Transverse colon (tissue), 4 donors: ENCODE data around the gene ANKLE1. TPM values are rescaled to one million over a fixed set of nuclear protein-coding genes. Genes with fewer than 3 reads are reported as not detected.
A peak's percentile ranks its signal among the peaks of the same experiment; 100 is the strongest.

Experiments used
- DNase-seq: peaks from one replicate; pipeline ENCODE4 v3.0.0-alpha.2; 2019
- H3K27ac ChIP-seq, 4 donors: fragments of 200-600 bp; sonication (generic); 2 replicates each; pipeline ENCODE4 v1.5.1; 2016 to 2018; ENCODE audit warnings: inconsistent platforms in 4 of 4
- H3K27me3 ChIP-seq: fragments of 200-600 bp; sonication (generic); 2 replicates; pipeline ENCODE4 v1.5.1; 2017; ENCODE audit warnings: inconsistent platforms
- H3K36me3 ChIP-seq, 4 donors: fragments of 200-600 bp; sonication (generic); 2 replicates each; pipeline ENCODE4 v1.5.1; 2017 to 2019; ENCODE audit warnings: inconsistent platforms in 4 of 4
- H3K4me1 ChIP-seq, 4 donors: fragments of 200-600 bp; sonication (generic); 2 replicates each; pipeline ENCODE4 v1.5.1; 2017 to 2020; ENCODE audit warnings: inconsistent platforms in 4 of 4
- H3K4me3 ChIP-seq, 4 donors: fragments of 200-600 bp; sonication (generic); 1 replicate in 1 of 4; 2 replicates in 3 of 4; pipeline versions ENCODE4 v1.5.1 to v1.6.1; 2017 to 2019; ENCODE audit warnings: inconsistent platforms in 4 of 4
- H3K9me3 ChIP-seq, 2 donors: fragments of 200-600 bp; sonication (generic); 2 replicates each; pipeline ENCODE4 v1.5.1; 2017 to 2019; ENCODE audit warnings: inconsistent platforms in 2 of 2
- EP300 ChIP-seq: sonication (generic); formaldehyde crosslinking; IDR thresholded peaks from one replicate; pipeline ENCODE4 v1.6.1; 2017; ENCODE audit warnings: antibody characterized with exemption, low read depth
- POLR2A ChIP-seq: fragments of 450-650 bp; IDR thresholded peaks from one replicate; pipeline ENCODE4 v1.6.1; 2016; ENCODE audit warnings: antibody characterized with exemption, mild to moderate bottlenecking, moderate library complexity
- POLR2AphosphoS5 ChIP-seq, 3 donors: sonication (generic); formaldehyde crosslinking; IDR thresholded peaks; one replicate each; pipeline ENCODE4 v1.6.1; 2016; ENCODE audit warnings: antibody characterized with exemption in 3 of 3
- WGBS, 2 donors: methylation state at CpG; one replicate each; pipeline ENCODE4 v1.1.5; 2018; ENCODE audit warnings: low coverage in 1 of 2; 5-methylcytosine and 5-hydroxymethylcytosine counted together
- in situ Hi-C, 4 donors: fragments of 200-750 bp; cut with MboI; loops; one replicate each; pipeline versions ENCODE4 v1.15.0 to v1.15.1; 2017; ENCODE audit warnings: low sequenced_read_pairs in 3 of 4, low pct_ligation_motif_present in 1 of 4, low pct_unique_long_range_greater_than_20kb in 1 of 4
- intact Hi-C: fragments of 100-400 bp; cut with DNase I; formaldehyde crosslinking; loops from one replicate; pipeline ENCODE4 v1.15.1; 2023; ENCODE audit warnings: low total_unique reads
- total RNA-seq, 4 donors: library from RNA; depleted of rRNA; stranded (reverse); fragments of >200 nt; gene quantifications; one replicate each; pipeline ENCODE4 v1.1.0, GENCODE V29; 2016
- TF ChIP-seq, protein P1 (sequence below), 5 experiments: fragments of 200-600 bp in 3 of 5; fragments of 450-650 bp in 2 of 5; sonication (generic) in 3 of 5; IDR thresholded peaks; 1 replicate in 2 of 5; 2 replicates in 3 of 5; pipeline ENCODE4 v1.5.1; 2016 to 2017; ENCODE audit warnings: antibody characterized with exemption in 5 of 5, inconsistent platforms in 3 of 5, mild to moderate bottlenecking in 2 of 5, moderate library complexity in 1 of 5

ANKLE1 gene
- total RNA-seq, 4 donors from 2014 or later = 0.20 to 0.48 TPM; not detected in 2

DNA sequence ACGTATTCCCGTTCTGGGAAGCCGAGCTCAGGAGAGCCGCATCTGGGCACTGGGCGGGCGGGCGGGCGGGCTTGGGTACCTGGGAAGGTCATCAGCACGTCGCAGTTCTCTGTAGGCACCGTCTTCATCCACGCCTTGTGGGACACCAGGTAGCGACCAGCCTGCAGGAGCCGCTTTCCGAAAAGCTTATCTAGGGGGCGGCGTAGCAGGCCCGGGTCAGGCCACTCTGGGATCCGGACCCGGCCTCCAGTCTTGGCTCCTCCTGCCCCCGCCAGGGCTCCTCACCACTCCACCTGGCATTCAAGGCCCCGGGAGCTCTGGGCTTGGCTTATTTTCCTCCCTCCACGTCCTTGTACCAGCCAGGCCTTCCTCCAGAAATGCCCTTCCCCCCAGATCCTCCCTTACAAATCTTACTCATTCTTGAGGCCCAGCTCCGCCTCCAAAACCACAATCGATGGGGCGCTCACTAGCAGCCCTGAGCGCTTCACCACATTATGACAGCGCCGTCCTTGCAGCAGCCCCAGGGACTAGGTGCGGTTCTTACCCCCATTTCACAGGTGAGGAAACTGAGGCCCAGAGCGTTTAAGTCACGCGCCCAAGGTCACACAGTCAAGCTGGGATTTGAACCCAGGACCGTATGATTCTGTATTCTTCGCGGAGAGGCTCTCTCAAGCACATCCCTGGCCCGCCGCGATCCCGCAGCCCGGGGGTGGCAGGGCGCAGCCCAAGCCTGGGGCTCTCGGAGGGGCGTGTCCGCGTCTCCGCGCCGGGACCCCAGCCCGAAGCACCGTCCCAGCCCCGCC, 52.1 kb downstream of the ANKLE1 start:
- in situ Hi-C loops = no loop called here
- TF ChIP-seq POLR2AphosphoS5 (IDR thresholded peaks at IDR 0.05) = peak in 1 of 3 donors; percentile 9
- no peak for TF ChIP-seq POLR2A
- TF ChIP-seq, protein P1, sequence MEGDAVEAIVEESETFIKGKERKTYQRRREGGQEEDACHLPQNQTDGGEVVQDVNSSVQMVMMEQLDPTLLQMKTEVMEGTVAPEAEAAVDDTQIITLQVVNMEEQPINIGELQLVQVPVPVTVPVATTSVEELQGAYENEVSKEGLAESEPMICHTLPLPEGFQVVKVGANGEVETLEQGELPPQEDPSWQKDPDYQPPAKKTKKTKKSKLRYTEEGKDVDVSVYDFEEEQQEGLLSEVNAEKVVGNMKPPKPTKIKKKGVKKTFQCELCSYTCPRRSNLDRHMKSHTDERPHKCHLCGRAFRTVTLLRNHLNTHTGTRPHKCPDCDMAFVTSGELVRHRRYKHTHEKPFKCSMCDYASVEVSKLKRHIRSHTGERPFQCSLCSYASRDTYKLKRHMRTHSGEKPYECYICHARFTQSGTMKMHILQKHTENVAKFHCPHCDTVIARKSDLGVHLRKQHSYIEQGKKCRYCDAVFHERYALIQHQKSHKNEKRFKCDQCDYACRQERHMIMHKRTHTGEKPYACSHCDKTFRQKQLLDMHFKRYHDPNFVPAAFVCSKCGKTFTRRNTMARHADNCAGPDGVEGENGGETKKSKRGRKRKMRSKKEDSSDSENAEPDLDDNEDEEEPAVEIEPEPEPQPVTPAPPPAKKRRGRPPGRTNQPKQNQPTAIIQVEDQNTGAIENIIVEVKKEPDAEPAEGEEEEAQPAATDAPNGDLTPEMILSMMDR (IDR thresholded peaks at IDR 0.05) = no peak
- no peak for TF ChIP-seq EP300
- no peaks in the 10 kb centered on the region for H3K9me3 ChIP-seq
- H3K27ac ChIP-seq = peak overlapping the region; percentile 72 to 99 (median 80)
- intact Hi-C loops = no loop called here
- WGBS, 2 donors = 47% methylated on average over 48 of the region's 52 CpGs; no CpG with 5 or more reads in 1 of the 2 donors
- DNase-seq = peak; percentile 53
- peak overlapping the region; percentile 46 to 69 (median 62) for H3K4me3 ChIP-seq
- no peaks in the 10 kb centered on the region for H3K36me3 ChIP-seq
- H3K27me3 ChIP-seq = peaks cover 20% of the 10 kb centered on the region
- peaks cover 24 to 45% (median 33%) of the 10 kb centered on the region in 4 donors for H3K4me1 ChIP-seq

DNA sequence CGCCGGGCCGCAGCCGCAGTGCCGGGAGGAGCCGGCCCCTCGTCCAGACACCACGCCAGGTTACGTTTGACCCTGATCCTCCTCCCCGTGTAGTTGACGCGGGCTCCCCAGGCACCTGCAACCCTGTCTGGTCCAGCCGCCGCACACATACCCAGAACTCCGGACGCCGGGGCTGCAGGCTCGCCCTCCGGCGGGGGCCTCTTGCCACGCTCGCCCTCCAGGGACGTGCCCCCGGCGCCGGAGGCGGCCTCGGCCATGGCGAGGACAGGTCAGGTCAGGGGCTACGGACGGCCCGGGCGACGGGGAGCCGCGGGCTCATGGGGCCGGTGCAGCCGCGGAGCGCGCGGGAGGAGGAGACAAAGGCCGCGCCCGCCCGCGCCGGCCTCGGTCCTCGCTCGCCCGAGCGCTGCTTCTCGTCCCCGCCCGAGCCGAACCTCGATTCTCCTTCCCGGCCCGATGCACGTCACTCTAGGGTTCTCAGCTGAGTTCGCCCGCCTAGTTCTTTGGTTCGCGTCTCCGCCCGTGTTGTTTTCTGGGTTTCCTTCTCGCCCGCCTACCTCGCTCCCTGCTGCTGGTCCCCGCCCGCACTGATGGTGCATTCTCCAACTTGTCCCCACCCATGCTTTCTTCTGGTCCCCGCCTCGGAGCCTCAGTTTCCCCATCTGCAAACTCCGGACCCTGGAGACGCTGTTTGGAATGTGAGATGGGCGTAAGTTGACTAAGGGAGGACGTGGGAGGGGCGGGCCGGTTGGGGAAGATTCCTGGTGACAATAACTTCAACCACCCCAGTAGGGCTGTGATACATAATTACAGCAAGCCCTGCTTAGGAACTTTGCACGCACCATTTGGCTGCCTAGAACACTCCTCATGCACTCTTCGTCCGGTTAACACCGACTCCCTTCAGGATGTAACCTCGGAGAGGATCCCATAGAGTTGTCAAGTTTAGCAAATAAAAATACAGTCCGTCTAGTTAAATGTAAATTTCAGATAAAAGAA, 53.0 kb downstream of the ANKLE1 start, which contains the start of gene ANO8:
Gene ANO8, minus strand, starts transcription at position 442 of the 996 bp plus-strand sequence. Its CDS starts 185 bp downstream, at position 257.
- H3K4me3 ChIP-seq = peak within 1 kb of the TSS; percentile 46 to 69 (median 62)
- intact Hi-C loops (no loop called here), in situ Hi-C loops (no loop called here)
- H3K9me3 ChIP-seq = no peaks in the 10 kb centered on the region
- DNase-seq = peak; percentile 96
- H3K36me3 ChIP-seq = no peaks in the 10 kb centered on the region
- no peak for TF ChIP-seq EP300
- TF ChIP-seq POLR2AphosphoS5 (IDR thresholded peaks at IDR 0.05) = peak; percentile 37 to 69 (median 68)
- peaks cover 11% of the 10 kb centered on the region for H3K27me3 ChIP-seq
- H3K27ac ChIP-seq = peak within 1 kb of the TSS; percentile 80 to 99 (median 88)
- 2 to 27% methylated on average over 3 to 79 of the region's 86 CpGs for WGBS, 2 donors
- H3K4me1 ChIP-seq = peaks cover 16 to 37% (median 26%) of the 10 kb centered on the region in 4 donors

DNA sequence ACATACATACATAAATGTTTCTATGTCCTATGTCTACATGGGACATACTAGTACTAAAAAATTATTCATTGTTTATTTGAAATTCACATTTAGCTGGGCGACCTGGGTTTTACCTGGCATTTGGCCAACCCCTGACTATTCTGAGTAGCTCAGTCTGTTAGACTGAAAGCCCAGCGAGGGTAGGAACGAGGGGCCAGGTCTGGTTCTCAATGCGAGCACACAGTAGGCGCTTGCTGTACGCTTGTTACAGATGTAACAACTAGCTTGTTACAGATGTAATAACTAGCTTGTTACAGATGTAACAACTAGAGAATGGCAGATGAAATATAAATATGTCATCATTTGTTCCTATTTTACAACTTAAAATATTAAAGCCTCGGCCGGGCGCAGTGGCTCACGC, 53.9 kb downstream of the ANKLE1 start:
- WGBS, 2 donors = 46 to 60% methylated on average over 6 to 10 of the region's 10 CpGs
- TF ChIP-seq POLR2A = no peak
- TF ChIP-seq EP300 = no peak
- TF ChIP-seq POLR2AphosphoS5 (IDR thresholded peaks at IDR 0.05) = no peak
- TF ChIP-seq, protein P1 (IDR thresholded peaks at IDR 0.05) = no peak
- H3K36me3 ChIP-seq = no peaks in the 10 kb centered on the region
- DNase-seq = no peak
- intact Hi-C loops = no loop called here
- peak overlapping the region; percentile 80 to 99 (median 88) for H3K27ac ChIP-seq
- in situ Hi-C loops = no loop called here
- peaks cover 2% of the 10 kb centered on the region for H3K27me3 ChIP-seq
- H3K4me1 ChIP-seq = peaks cover 16 to 44% (median 28%) of the 10 kb centered on the region in 4 donors
- no peaks in the 10 kb centered on the region for H3K9me3 ChIP-seq
- H3K4me3 ChIP-seq = peak overlapping the region in 1 of 4 donors; percentile 62

Other genes starting within 250 kb of the ANKLE1 start
- 10 to 100 TPM in 2 of 4 donors, 1 to 10 TPM in 2; 4.4 to 13.8 (median 10.3) TPM for gene HAUS8, start 206.4 kb upstream of the ANKLE1 start, total RNA-seq
- gene MYO9B, start 206.1 kb upstream of the ANKLE1 start, total RNA-seq = 100 to 1,000 TPM; 102 to 246 (median 151) TPM
- gene USE1, start 66.5 kb upstream of the ANKLE1 start, total RNA-seq = 10 to 100 TPM; 18.3 to 30.7 (median 24.5) TPM
- 10 to 100 TPM in 3 of 4 donors, 1 to 10 TPM in 1; 4.8 to 42.6 (median 29.9) TPM for gene OCEL1, start 55.7 kb upstream of the ANKLE1 start, total RNA-seq
- 100 to 1,000 TPM; 156 to 362 (median 206) TPM for gene NR2F6, start 36.0 kb upstream of the ANKLE1 start, total RNA-seq
- gene USHBP1, start 17.2 kb upstream of the ANKLE1 start, total RNA-seq = 1 to 10 TPM in 1 of 4 donors, under 1 TPM in 2, not detected in 1; 0.79 to 1.2 (median 0.96) TPM
- 100 to 1,000 TPM in 1 of 4 donors, 10 to 100 TPM in 3; 56.2 to 364 (median 80.2) TPM for gene BABAM1, start 14.5 kb upstream of the ANKLE1 start, total RNA-seq
- 10 to 100 TPM in 1 of 4 donors, 1 to 10 TPM in 3; 6.0 to 14.1 (median 9.1) TPM for gene ABHD8, start 21.5 kb downstream of the ANKLE1 start, total RNA-seq
- gene MRPL34, start 24.0 kb downstream of the ANKLE1 start, total RNA-seq = 100 to 1,000 TPM; 243 to 390 (median 272) TPM
- 10 to 100 TPM; 20.6 to 98.1 (median 22.0) TPM for gene DDA1, start 27.7 kb downstream of the ANKLE1 start, total RNA-seq
- gene ANO8, start 53.0 kb downstream of the ANKLE1 start, total RNA-seq = 10 to 100 TPM in 2 of 4 donors, 1 to 10 TPM in 2; 6.7 to 73.0 (median 10.3) TPM
- gene GTPBP3, start 55.7 kb downstream of the ANKLE1 start, total RNA-seq = 100 to 1,000 TPM in 1 of 4 donors, 10 to 100 TPM in 3; 24.7 to 206 (median 30.5) TPM
- 10 to 100 TPM in 3 of 4 donors, 1 to 10 TPM in 1; 3.0 to 37.0 (median 19.2) TPM for gene PLVAP, start 95.4 kb downstream of the ANKLE1 start, total RNA-seq
- gene CCDC194, start 112.3 kb downstream of the ANKLE1 start, total RNA-seq = not detected
- gene BST2, start 123.7 kb downstream of the ANKLE1 start, total RNA-seq = 10 to 100 TPM in 3 of 4 donors, 1 to 10 TPM in 1; 5.6 to 39.2 (median 19.9) TPM
- 10 to 100 TPM; 22.9 to 84.2 (median 83.1) TPM for gene MVB12A, start 138.1 kb downstream of the ANKLE1 start, total RNA-seq
- under 1 TPM in 1 of 4 donors, not detected in 3; 0.48 TPM for gene TMEM221, start 166.8 kb downstream of the ANKLE1 start, total RNA-seq
- gene NXNL1, start 179.0 kb downstream of the ANKLE1 start, total RNA-seq = not detected
- 10 to 100 TPM in 1 of 4 donors, 1 to 10 TPM in 3; 4.0 to 11.1 (median 7.0) TPM for gene SLC27A1, start 188.6 kb downstream of the ANKLE1 start, total RNA-seq
- gene PGLS, start 229.7 kb downstream of the ANKLE1 start, total RNA-seq = 100 to 1,000 TPM in 3 of 4 donors, 10 to 100 TPM in 1; 90.4 to 146 (median 117) TPM